K562 (cell line): ENCODE data around the gene GRP. TPM values are rescaled to one million over a fixed set of nuclear protein-coding genes. Genes with fewer than 3 reads are reported as not detected.

ENCODE experiments used
- ATAC-seq: fragments of 200-7000 bp; cut with Tn5 transposase; 3 replicates; pipeline ENCODE4 v1.9.1; 2020; ENCODE audit warnings: moderate library complexity
- BruUV-seq: library from RNA; stranded (reverse); fragments of 400-500 nt; replicated peaks from 2 replicates; lab custom pipeline; 2021; lab: Mats Ljungman, UMichigan
- CTCF ChIA-PET: fragments of 300-600 bp; formaldehyde crosslinking; extraction: SDS; loops from one replicate; lab custom pipeline; 2021; ENCODE audit warnings: low intra/inter-chr PET ratio; lab: Yijun Ruan, JAX
- POLR2A ChIA-PET: fragments of 300-600, 350-650 bp; sonication (Branson Sonifier 250); formaldehyde crosslinking; extraction: SDS; loops from one replicate; lab custom pipeline; 2021; ENCODE audit warnings: antibody characterized with exemption, inconsistent platforms; lab: Yijun Ruan, JAX
- DNase-seq, 4 experiments: peaks; one replicate each; pipeline versions ENCODE4 v3.0.0 to v3.0.0-alpha.2; 2011 to 2018; ENCODE audit warnings: low spot score in 3 of 4, mixed read lengths in 3 of 4; ENCODE audit errors: extremely low read depth in 1 of 4
- FAIRE-seq: peaks from 2 replicates; lab custom pipeline; 2011; peaks lifted over from hg19 to GRCh38; lab: Jason Lieb, UNC
- H2AFZ ChIP-seq: 2 replicates; pipeline ENCODE4 v1.6.0; 2011; ENCODE audit warnings: low read depth, low read length, control low read depth, inconsistent platforms
- H3K27ac ChIP-seq: fragments of 200-600 bp; 3 replicates; pipeline ENCODE4 v1.8.0; 2011; ENCODE audit warnings: low read depth, mild to moderate bottlenecking, control low read depth, inconsistent platforms, low read length, moderate library complexity, mixed read lengths; ENCODE audit errors: extremely low read depth
- H3K27me3 ChIP-seq, 2 experiments: fragments of 300-600 bp in 1 of 2; 2 replicates in 1 of 2; 3 replicates in 1 of 2; pipeline versions ENCODE4 v1.6.0 to v1.8.0; 2011; ENCODE audit warnings: inconsistent platforms in 2 of 2, low read length in 2 of 2, mild to moderate bottlenecking in 1 of 2, mixed read lengths in 1 of 2, moderate library complexity in 1 of 2; ENCODE audit not compliant: control insufficient read depth in 2 of 2, insufficient read depth in 2 of 2
- H3K36me3 ChIP-seq: fragments of 300-600 bp; 3 replicates; pipeline ENCODE4 v1.8.0; 2011; ENCODE audit warnings: mild to moderate bottlenecking, low read length, inconsistent platforms; ENCODE audit not compliant: control insufficient read depth, insufficient read depth
- H3K4me1 ChIP-seq, 2 experiments: fragments of 200-600 bp in 1 of 2; replicated peaks in 1 of 2; 2 replicates in 1 of 2; 3 replicates in 1 of 2; pipeline versions ENCODE4 v1.5.1 to v1.8.0; 2011; ENCODE audit warnings: inconsistent platforms in 2 of 2, low read length in 2 of 2, mild to moderate bottlenecking in 1 of 2, mixed read lengths in 1 of 2, moderate library complexity in 1 of 2; ENCODE audit not compliant: control insufficient read depth in 2 of 2, insufficient read depth in 2 of 2
- H3K4me2 ChIP-seq: 2 replicates; pipeline ENCODE4 v1.6.1; 2011; ENCODE audit warnings: low read length, control low read depth, inconsistent platforms, mixed read lengths; ENCODE audit not compliant: insufficient read depth
- H3K4me3 ChIP-seq: fragments of 200-600 bp; sonication (generic), shearing (Covaris generic); 2 replicates; pipeline ENCODE4 v1.5.1; 2016; ENCODE audit warnings: control low read depth, inconsistent platforms
- H3K79me2 ChIP-seq: fragments of 200-600 bp; 3 replicates; pipeline ENCODE4 v1.8.0; 2011; ENCODE audit warnings: low read length, inconsistent platforms; ENCODE audit not compliant: control insufficient read depth, insufficient read depth
- H3K9ac ChIP-seq, 2 experiments: 2 replicates each; pipeline versions ENCODE4 v1.6.0 to v1.6.1; 2011; ENCODE audit warnings: low read depth in 2 of 2, low read length in 2 of 2, control low read depth in 1 of 2, inconsistent platforms in 1 of 2, mild to moderate bottlenecking in 1 of 2, mixed read lengths in 1 of 2; ENCODE audit not compliant: insufficient read depth in 1 of 2
- H3K9me1 ChIP-seq: one replicate; pipeline ENCODE4 v1.6.0; 2011; ENCODE audit warnings: inconsistent platforms, mild to moderate bottlenecking, low read length, moderate library complexity; ENCODE audit not compliant: control insufficient read depth, insufficient read depth
- H3K9me3 ChIP-seq: replicated peaks from 2 replicates; pipeline ENCODE4 v1.5.1; 2011; ENCODE audit warnings: low read depth, low read length, inconsistent platforms; ENCODE audit not compliant: control insufficient read depth, insufficient read depth
- H4K20me1 ChIP-seq: replicated peaks from 2 replicates; pipeline ENCODE4 v1.6.1; 2011; ENCODE audit warnings: low read length, inconsistent platforms, mixed read lengths; ENCODE audit not compliant: control insufficient read depth, insufficient read depth
- MNT ChIP-seq, 2 experiments: fragments of 450-650 bp; conservative IDR thresholded peaks; 2 replicates each; pipeline ENCODE4 v1.6.1; 2017; ENCODE audit warnings: mild to moderate bottlenecking in 2 of 2, moderate library complexity in 2 of 2
- PYGO2 ChIP-seq: fragments of 450-650 bp; IDR thresholded peaks from 2 replicates; pipeline ENCODE4 v1.6.1; 2016; ENCODE audit warnings: mild to moderate bottlenecking, missing genetic modification characterization, moderate library complexity, missing compliant biosample characterization
- REST ChIP-seq, 2 experiments: fragments of 450-650 bp; formaldehyde crosslinking in 1 of 2; IDR thresholded peaks; 2 replicates each; pipeline versions ENCODE4 v1.4.0 to v1.6.1; 2014 to 2020; ENCODE audit warnings: mild to moderate bottlenecking in 2 of 2, borderline replicate concordance in 1 of 2, low read depth in 1 of 2
- RREB1 ChIP-seq: fragments of 250-450 bp; sonication (Bioruptor Pico); IDR thresholded peaks from 2 replicates; pipeline ENCODE4 v1.4.0; 2020
- ZC3H11A ChIP-seq: IDR thresholded peaks from 2 replicates; pipeline ENCODE4 v1.6.1; 2012; ENCODE audit warnings: low read depth, low read length, improper control_type of control experiment
- WGBS: fragments of 100-300 bp; shearing (Covaris generic); methylation state at CpG from one replicate; pipeline ENCODE4 v1.1.6; 2016; ENCODE audit warnings: low coverage, mixed read lengths; ENCODE audit not compliant: insufficient coverage; ENCODE audit errors: missing lambda C conversion rate; 5-methylcytosine and 5-hydroxymethylcytosine counted together
- in situ Hi-C: fragments of 300-500 bp; cut with MboI; formaldehyde crosslinking; loops from 4 replicates; pipeline ENCODE4 v1.15.0; 2018; ENCODE audit warnings: inconsistent platforms, mixed read lengths
- intact Hi-C: fragments of 100-400 bp; cut with micrococcal nuclease; formaldehyde crosslinking; loops from 2 replicates; pipeline ENCODE4 v1.14.2; 2022
- polyA plus RNA-seq, 8 experiments: library from polyadenylated mRNA; depleted of rRNA in 4 of 8; stranded (reverse) in 5 of 8; unstranded in 3 of 8; fragments of >200 nt; fragmentation: Nextera tagmentation in 2 of 8; fragmentation: Illumina TruSeq in 1 of 8; extraction: Ambion mirVana in 2 of 8; extraction: Trizol in 1 of 8; gene quantifications; 2 replicates each; pipeline versions ENCODE4 v1.2.1 to v1.2.3, GENCODE V29; 2011 to 2014; ENCODE audit warnings: inconsistent platforms in 1 of 8, missing spikeins in 1 of 8
- total RNA-seq, 7 experiments: library from RNA; depleted of rRNA in 6 of 7; stranded (reverse); fragments of >200 nt in 6 of 7; fragmentation: Illumina TruSeq in 2 of 7; extraction: Trizol in 2 of 7; gene quantifications; 2 replicates each; pipeline versions ENCODE4 v1.2.1 to v1.2.3, GENCODE V29; 2011 to 2021; ENCODE audit warnings: low replicate concordance in 1 of 7

Gene GRP
- total and polyA plus RNA-seq, 9 of the 15 experiments (the other 6 are each of a cell fraction or from before 2014, with no cell fraction given) = 0.07 TPM; not detected in 8

- Histone ChIP-seq H2AFZ (no peak overlapping the region), H3K4me1 (peaks cover 0 to 21% of the 10 kb centered on the region in 2 experiments; a peak in 2 of 5 replicates), H3K4me3 (no peak overlapping the region), H3K27me3 (peaks cover 3 to 35% of the 10 kb centered on the region in 2 experiments; a peak in 3 of 5 replicates), H3K36me3 (no peaks in the 10 kb centered on the region), H3K27ac (no peak overlapping the region), H4K20me1 (no peaks in the 10 kb centered on the region), H3K9me3 (no peaks in the 10 kb centered on the region), H3K4me2 (no peak overlapping the region), H3K9ac (no peak overlapping the region), H3K9me1 (no peaks in the 10 kb centered on the region), H3K79me2 (no peaks in the 10 kb centered on the region)
- FAIRE-seq (no peak), DNase-seq (no peak), ATAC-seq (no peak)
- WGBS = 31% methylated on average over 5 of the region's 41 CpGs
- ChIA-PET CTCF (no interaction called here), POLR2A (no interaction called here)
- BruUV-seq = no TSS peak
- in situ Hi-C loops (no loop called here), intact Hi-C loops (no loop called here)
- TF ChIP-seq PYGO2 (tag) (no peak), RREB1 (no peak), REST (IDR thresholded peaks at IDR 0.05; ENCODE audit: borderline replicate concordance) (no peak), REST (CRISPR knock-in tag; IDR thresholded peaks at IDR 0.05; ENCODE audit: low read depth) (no peak), MNT (conservative IDR thresholded peaks at IDR 0.05) (no peak), ZC3H11A (no peak)
Observed at GRCh38 chr18:59264651-59265245, 44.8 kb downstream of the GRP start.
